GM21723 (cell line): ENCODE results near the gene ATP11A.

Experiments used
- ATAC-seq: cut with Tn5 transposase; IDR thresholded peaks from one replicate; pipeline ENCODE4 v1.9.1; 2021; ENCODE audit warnings: mild to moderate bottlenecking, moderate library complexity; ENCODE audit not compliant: unreplicated experiment

ATP11A gene

DNA sequence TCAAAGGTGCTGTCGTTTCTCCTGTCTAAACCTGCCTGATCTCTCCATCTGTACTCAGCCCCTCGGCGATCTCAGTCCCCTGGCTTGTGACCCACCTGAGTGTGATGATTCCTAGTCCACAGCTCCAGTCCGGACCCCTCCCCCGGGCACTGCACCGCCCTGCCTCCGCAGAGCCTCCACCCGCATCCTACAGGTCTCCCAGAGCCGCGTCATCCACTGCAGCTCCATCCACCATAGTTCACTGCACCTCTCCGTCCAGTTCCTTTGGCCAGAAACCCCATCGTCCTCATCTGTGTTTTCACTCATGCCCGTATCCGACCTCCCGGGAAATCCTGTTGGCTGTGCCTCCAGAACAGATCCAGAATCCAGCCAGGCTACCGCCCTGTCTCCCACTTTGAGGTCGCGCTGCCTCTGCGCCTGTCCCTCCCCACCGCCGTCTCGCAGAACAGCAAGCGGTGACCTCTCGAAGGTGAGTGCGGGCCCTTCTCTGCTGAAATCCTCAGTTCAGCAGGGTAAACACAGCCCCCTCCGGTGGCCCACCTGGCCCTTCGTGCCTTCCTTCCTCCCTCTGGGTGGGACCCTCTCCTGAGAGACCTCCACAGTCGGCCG lies 227.3 kb downstream of the ATP11A start:
- ATAC-seq: no peak

DNA sequence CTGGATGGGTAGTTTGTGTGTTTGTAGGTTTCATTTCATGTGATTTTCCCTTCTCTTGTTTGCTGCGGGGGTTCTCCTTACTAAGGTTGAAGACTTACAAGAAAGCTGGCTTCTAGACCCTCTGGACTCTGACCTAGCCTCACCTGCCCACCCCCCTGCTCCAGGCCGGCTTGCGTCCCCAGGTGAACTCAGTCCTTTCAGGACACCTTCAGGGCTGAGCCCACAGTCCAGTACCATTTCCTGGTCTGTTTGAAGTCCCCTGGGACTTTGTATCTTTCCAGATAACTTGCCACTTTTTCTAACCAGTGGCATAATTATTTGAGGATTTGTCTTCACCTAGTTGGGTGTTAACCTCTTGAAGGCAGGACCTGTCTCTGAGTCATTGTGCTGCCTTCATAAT lies 227.9 kb downstream of the ATP11A start:
- ATAC-seq: no peak

DNA sequence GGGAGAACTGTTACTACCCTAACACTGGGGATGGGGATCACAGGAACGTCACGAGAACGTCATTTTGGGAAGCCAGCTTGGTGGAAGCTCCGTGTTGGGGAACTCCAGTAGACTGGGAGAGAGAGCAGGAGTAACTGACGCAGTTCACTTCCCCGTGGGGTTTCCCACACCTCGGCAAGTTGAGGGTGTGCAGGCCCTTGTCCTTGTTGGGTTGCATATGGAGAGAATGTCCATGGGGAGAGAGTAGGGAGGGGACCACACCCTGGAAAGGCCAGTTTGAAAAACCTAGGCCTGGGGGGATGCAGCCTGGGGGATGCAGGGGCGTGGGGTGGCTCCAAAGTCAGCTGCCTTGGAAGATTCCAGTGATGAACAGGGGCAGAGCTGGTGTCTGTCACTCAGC lies 228.4 kb downstream of the ATP11A start:
- ATAC-seq: no peak

DNA sequence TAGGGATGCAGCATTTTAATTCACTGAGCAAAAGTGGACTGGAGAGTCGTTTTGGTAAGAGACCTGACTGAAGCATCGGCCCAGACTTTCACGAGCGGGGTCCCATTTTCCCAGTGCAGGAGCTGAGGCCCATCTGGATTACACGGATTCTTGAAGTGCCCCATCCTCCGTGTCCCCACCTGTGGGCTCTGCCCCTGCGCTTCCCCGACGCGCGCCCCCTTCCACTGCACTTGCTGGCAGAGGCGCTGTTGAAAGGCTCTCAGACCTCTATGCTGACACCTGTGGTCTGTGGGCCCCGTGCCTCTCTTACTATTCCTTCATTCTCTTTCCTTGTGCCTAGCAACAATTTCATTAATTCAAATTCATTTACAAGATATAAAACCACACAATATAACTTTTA lies 228.9 kb downstream of the ATP11A start:
- no peak for ATAC-seq

DNA sequence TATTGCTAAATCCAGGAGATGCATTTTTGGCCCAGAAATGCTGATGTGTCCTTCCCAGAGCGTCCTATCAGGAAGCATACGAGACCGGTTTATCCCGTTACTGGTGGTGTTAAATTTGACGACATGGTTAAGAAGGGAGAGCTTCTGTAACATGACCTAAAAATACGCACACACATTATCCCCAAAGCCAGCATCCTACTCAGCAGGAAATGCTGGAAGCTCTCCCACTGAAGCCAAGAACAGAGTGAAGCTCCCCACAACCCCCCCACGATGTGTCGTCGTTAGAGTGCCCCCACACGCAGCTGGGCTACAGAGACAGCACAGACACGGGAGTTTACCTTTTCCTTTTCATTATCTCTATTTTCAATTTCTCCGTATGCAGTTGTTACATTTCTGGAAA lies 234.1 kb downstream of the ATP11A start:
- ATAC-seq: no peak

DNA sequence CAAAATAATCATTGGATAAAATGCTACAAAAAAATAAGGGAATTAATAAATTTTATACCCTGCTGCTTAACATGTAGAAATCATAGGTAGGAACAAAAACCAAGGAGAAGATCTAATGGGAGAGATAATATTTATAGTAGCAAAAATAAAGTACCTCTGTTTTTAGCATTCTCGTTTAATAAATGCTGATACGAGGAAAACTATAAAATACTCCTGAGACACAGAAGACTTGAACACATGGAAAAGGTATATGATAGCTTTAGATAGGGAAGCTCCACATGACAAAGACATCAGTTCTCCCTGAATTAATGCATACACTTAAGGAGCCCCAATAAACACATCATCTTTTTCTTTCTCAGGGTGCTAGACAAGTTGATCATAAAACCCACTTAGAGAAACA lies 234.5 kb downstream of the ATP11A start:
- no peak for ATAC-seq

DNA sequence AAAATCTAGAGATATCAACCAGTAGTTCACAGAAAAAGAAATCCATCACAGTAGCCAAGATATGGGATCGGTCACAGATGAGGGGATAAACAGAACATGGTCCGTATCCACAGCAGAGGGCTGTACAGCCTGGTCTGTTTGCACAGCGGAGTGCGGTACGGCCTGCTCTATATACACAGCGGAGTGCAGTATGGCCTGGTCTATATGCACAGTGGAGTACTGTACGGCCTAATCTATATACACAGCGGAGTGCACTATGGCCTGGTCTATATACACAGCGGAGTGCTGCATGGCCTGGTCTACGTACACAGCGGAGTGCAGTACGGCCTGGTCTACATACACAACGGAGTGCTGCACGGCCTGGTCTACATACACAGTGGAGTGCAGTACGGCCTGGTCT lies 236.2 kb downstream of the ATP11A start:
- no peak for ATAC-seq

DNA sequence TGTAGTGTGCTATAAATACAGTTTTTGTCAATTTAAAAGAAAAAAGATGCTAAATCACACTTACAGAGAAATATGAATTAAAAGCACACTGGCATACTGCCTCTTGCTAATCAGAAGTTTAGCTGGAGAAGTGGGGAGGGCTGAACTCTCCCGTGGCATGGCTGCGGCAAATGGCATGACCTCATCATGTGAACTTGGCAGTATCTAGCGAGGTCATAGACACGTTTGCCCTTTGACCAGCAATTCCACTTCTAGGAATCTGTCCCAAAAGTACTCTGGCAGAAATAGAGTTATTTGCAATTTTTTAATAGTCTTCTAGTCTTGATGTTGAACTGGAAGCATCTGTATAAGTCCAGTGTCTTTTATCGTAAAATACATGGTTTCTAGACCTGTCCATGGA lies 237.2 kb downstream of the ATP11A start:
- no peak for ATAC-seq

DNA sequence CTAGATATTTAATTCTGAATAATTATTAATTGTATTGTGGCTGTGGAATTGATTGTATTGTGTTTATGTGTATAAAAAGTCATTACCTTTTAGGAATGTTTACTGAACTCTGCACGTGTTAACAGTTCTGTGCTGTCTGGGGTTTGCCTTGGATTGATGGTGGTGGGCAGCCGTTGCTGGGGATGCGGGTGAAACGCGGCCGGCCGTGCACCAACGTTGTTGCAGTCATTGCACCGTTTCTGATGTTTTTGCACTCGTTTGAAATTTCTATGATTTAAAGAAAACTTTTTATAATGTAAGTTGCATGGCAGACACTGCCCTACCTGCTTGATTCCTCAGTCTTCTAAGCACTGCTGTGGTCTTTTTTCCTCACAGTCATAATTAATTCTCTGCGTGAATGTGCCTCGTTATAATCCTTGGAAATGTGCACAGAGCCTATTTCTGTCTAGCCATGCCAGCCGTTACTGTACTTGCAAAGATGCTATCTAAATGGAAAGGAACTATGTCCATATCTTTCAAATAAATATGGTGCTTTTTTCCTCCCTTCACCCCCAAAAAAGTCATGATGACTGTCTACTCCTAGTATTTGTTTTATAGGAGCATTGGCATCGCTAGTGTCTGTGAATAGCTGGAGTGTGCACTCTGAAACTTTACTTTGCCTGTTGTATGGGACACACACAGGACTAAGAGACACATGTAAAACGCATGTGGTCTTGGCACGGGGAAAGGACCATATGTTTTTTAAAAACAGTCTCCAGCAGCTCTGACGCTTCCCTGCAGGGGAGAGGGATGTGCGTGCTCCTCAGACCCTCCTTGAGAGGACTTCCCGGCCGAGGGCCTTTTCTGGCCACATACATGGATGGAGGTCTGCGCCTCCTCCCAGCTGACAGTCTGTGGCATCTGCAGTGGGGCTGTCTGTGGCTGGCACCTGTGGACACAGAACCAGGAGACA lies 238.5 kb downstream of the ATP11A start:
- no peak for ATAC-seq

DNA sequence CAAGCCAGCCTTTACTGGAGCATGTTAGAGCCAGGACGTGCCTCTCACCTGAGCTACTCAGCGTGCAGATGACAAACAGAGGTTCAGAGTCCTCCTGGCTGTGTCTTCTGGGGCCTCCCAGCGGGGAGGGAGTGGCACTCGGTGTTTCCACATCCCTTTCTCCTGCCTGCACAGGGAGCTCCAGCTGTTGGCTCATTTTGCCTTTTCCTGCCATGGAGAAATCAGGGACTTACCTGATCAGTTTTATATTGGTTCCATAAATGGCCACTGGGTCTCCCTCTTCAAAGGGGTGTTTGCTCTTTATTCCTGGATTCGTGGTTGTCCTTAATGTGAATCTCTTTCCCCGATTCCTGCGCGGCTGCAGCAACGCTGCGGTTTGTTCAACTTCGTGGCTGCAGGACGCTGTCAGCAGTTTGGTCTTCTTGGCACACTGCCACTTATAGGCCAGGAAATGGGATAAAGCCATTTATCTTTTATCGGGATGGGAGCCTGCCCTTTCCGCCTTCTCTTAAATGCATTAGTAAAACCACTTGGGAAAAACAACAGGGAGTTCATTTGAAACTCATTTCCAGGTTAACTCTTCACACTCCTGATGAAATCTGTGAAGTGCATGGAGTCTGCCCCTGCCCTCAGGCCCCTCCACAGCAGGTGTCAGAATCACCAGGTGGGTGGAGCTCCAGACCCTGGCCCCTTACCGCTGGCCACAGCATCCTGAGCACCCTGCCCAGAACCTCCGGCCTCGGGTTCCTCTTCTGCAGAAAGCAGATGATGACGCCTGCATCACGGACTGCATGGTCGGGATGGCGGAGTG lies 239.3 kb downstream of the ATP11A start:
- ATAC-seq: no peak

DNA sequence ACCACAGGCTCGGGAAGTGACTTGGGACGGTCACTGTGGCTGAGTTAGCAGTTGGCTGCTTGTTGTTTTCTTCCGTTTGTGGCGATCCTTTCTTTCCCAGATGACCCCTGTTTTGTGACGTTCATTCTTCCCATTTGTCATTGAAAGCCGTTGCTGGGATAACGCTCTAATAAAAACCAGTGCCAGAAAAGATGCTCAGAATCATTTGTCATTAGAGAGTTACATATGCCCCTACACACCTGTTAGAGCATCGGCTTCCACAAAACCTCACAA lies 239.9 kb downstream of the ATP11A start:
- ATAC-seq: no peak

DNA sequence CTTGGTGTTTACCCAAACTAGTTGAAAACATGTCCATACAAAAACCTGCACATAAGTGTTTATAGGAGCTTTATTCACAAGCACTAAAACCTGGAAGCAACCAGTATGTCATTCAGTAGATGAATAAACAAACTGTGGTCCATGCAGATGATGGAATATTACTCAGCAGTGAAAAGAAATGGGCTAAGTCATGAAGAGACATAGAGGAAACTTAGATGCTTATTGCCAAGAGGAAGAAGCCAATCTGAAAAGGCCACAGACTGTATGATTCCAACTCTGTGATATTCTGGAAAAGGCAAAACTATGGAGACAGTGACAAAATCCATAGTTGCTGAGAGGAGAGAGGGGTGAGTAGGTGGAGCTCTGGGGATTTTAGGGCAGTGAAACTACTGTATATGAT lies 240.4 kb downstream of the ATP11A start:
- no peak for ATAC-seq

DNA sequence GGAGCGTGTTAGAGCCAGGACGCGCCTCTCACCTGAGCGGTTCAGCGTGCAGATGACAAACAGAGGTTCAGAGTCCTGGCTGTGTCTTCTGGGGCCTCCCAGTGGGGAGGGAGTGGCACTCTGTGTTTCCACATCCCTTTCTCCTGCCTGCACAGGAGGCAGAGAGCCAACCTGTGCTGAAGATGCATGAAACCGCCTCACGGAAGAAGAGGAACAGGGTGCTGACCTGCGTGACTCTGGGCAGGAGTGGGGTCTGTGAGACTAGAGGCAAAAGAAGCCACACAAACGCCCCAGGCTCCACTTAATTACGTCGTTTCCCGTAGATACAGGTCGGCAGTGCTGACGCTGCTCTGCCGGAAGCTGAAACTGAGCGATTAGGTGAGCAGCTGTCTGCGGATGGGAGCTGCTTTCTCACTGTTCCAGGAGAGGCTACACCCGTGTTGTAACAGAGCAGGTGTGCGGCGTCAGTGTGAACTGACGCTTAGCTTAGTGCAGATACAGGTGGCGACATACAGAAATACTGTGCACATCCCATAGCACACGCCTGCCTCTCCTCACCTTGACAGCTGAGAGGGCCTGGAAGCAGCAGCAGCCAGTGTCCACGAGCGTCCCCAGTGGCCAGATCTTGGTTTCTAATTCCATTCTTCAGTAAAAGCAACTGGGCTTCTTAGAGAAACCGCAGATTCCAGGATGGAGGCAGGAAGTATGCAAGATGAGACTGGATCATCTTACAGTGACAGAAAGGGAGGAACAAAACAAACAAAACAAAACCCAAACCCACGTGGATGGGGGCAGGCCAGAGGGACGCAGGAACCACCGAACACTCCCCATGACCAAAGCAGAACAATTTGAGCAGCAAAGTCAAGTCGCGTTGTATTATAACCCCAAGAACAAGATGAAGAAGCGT lies 241.4 kb downstream of the ATP11A start:
- no peak for ATAC-seq

DNA sequence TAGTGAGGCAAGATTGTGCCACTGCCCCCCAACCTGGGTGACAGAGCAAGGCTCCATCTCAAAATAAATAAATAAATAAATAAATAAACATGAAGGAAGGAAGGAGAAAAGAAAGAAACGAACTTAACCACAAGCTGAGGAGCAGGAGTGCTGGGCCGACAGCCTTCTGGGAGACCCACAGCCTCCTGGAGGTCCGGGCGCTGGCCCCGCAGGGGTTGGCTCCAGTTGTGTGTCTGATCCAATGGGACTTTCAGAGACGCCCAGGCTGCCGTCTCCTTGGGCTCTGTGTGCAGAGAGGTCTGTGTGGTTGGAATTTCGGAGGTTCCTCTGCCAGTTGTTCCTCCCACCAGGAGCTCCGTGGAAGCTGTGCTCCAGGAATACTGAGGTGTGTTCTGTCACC lies 243.1 kb downstream of the ATP11A start:
- ATAC-seq: no peak

DNA sequence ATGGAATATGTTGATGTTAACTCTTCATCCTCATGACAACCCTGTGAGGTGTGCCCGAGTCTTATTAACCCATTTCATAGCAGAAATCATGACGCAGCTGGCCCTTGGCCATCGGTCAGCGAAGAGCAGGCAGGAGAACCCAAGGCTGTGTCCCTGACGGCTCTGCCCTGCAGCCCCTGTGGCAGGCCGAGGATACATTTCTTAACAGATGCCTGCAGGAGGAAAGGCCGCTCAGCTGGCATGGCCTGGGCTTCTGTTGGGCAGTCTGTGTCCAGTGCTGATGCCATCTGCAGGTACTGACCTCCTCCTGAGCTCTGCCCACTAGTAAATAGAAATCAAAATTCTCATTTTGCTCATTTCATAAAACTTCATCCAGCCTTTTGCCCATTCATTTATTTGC lies 243.8 kb downstream of the ATP11A start:
- no peak for ATAC-seq

DNA sequence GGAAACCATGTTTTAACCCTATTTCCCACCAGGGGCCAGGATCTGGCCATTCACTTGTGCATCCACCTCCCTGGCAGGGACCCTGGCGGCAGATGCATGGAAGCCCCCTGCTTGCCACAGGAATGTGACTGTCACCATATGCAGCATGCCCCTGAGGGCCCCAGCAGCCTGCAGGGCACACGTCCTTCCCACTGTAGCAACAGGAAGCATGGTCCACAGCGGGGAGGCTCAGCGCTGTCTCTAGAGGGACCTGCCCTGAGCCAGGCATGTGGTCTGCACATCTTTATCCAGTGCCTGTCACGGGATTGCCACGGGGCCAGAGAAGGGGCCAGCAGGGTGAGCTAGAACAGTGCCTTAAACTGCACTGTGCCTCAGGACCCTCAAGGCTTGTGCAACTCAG lies 244.2 kb downstream of the ATP11A start:
- no peak for ATAC-seq
